Measurements from ENCODE around the gene TMCO4.

TMCO4 gene

GRCh38 chr1:19682257-19682656 lies 117.5 kb downstream of the TMCO4 start:
- DNase-seq = no peak

- no peak for DNase-seq
These were observed 119.1 kb downstream of the TMCO4 start for GRCh38 chr1:19680644-19681043.

- DNase-seq = no peak
These were observed 120.0 kb downstream of the TMCO4 start for GRCh38 chr1:19679691-19680090.

- no peak for DNase-seq
These were observed 120.7 kb downstream of the TMCO4 start for GRCh38 chr1:19678931-19679453.

- DNase-seq = no peak
These were observed 121.2 kb downstream of the TMCO4 start for GRCh38 chr1:19678493-19678892.

- no peak for DNase-seq
These were observed 123.2 kb downstream of the TMCO4 start for GRCh38 chr1:19676438-19676922.

- no peak for DNase-seq
These were observed 123.9 kb downstream of the TMCO4 start for GRCh38 chr1:19675797-19676196.

GRCh38 chr1:19672237-19672636 lies 127.5 kb downstream of the TMCO4 start:
- no peak for DNase-seq

- no peak for DNase-seq
These were observed 128.9 kb downstream of the TMCO4 start for GRCh38 chr1:19670787-19671186.

GRCh38 chr1:19668888-19669287 lies 130.8 kb downstream of the TMCO4 start:
- DNase-seq = no peak

GRCh38 chr1:19665496-19666465 lies 133.9 kb downstream of the TMCO4 start:
- no peak for DNase-seq

GRCh38 chr1:19665186-19665495 lies 134.6 kb downstream of the TMCO4 start:
- DNase-seq = no peak

- no peak for DNase-seq
These were observed 135.1 kb downstream of the TMCO4 start, which contains the start of gene HTR6 for GRCh38 chr1:19664453-19665185. TSS of gene HTR6 (plus strand) at chr1:19664875. CDS start at chr1:19665754, 879 bp downstream.

- no peak for DNase-seq
These were observed 137.4 kb downstream of the TMCO4 start for GRCh38 chr1:19662313-19662712.

GRCh38 chr1:19661721-19662228 lies 137.9 kb downstream of the TMCO4 start:
- peak; percentile 16 for DNase-seq

- no peak for DNase-seq
These were observed 141.5 kb downstream of the TMCO4 start for GRCh38 chr1:19658186-19658585.

GRCh38 chr1:19657511-19657910 lies 142.2 kb downstream of the TMCO4 start:
- DNase-seq = no peak

GRCh38 chr1:19656780-19657466 lies 142.8 kb downstream of the TMCO4 start:
- DNase-seq = no peak

- no peak for DNase-seq
These were observed 143.5 kb downstream of the TMCO4 start for GRCh38 chr1:19656134-19656779.

- DNase-seq = no peak
These were observed 144.0 kb downstream of the TMCO4 start for GRCh38 chr1:19655718-19656080.

- DNase-seq = peak; percentile 26
These were observed 144.6 kb downstream of the TMCO4 start for GRCh38 chr1:19654886-19655717.
